DMS 273 (cell line): Measurements from ENCODE around the gene CACNA1E.
"Not testable (repeated sequence)": the region's sequence is repeated elsewhere in the genome, so short reads cannot be mapped to it uniquely, and the experiment has no call there.

Experiments
- DNase-seq: peaks from one replicate; lab custom pipeline; 2025; ENCODE audit not compliant: unreplicated experiment; lab: John Stamatoyannopoulos, UW

Gene CACNA1E

DNA sequence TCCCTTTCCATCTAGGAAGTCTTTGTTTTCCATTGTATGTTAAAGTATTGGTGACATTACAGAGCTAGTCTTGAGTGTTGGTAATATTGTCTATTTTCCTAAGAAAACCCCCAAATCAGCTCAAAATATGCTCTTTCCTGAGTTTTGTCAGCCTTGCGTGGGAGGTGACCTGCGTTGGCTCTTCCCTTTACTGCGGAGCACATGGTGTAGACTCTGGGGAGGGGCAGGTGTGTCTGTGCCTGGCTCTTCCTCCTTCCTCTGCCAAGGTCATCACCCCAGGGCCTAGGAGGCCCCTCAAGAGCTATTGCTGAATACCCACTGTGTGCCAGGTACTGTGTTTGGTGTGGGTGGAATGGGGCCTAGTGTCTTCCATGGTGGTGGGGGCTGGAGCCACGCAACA lies 33.4 kb downstream of the CACNA1E start:
- DNase-seq = no peak

GRCh38 chr1:181517181-181517875 lies 34.0 kb downstream of the CACNA1E start:
- no peak for DNase-seq

DNA sequence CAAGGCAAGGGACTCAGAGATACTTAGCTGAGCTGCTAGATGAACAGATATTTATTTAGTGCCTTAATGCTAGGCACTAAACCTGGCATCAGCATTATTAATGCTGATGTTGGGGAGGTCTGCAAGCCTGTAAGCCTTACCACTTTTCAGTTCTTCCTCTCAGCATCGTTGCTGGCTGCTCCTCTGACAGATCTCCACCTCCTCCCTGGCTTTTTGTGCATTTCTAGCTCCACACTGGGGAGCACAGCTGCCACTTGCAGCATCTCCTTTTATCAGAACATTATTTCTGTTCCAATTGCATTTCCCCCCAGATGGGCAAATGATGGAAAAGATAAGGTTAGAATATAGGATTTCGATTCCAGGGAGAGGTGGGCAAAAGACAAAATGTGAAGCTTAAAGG lies 34.8 kb downstream of the CACNA1E start:
- no peak for DNase-seq

DNA sequence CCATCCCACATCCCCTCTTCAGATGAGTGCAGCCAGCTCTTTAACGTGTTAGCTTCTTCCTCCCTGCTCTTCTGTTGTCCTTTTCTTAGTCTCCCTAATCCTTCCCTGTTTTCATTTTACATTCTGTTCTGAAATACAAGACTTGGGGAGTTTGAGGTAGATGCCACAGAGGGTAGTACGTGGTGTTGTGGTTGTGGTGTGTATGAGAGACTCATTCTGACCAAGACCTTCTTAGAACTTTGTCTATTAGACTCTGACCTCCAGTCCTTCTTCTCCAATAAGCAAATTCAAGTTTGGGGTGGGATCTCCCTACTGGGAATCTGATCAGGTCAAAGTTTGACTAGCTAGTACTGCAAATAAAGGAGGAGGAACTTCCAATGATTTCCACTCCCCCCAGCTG lies 39.5 kb downstream of the CACNA1E start:
- no peak for DNase-seq

DNA sequence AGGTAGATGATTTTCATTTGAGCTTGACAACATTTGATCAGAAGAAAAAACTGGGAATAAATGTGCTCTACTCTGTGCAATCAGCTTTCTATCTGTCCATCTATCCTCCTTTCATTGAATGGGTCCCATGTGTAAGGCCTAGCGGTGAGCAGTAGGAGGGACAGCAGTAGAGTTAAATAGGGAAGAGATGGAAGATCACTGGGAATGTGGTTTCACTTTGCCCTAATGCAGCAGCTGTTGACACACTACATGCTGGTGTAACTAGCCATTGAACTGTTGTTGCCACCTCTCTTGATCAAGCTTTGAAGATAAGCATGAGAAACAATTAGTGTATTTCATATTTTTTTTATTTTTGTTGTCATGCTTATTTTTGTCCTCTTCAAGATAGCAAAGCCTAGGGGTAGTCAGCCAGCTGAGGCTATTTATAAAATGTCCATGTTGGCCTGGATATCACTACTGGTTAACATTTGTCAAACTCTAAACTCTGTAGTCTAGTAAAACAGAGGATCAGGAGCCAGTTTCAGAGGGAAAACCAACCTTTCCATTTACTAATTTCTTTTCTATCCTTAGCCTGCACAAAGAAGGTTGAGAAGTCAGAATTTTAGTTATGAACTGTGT lies 41.9 kb downstream of the CACNA1E start:
- DNase-seq = no peak

DNA sequence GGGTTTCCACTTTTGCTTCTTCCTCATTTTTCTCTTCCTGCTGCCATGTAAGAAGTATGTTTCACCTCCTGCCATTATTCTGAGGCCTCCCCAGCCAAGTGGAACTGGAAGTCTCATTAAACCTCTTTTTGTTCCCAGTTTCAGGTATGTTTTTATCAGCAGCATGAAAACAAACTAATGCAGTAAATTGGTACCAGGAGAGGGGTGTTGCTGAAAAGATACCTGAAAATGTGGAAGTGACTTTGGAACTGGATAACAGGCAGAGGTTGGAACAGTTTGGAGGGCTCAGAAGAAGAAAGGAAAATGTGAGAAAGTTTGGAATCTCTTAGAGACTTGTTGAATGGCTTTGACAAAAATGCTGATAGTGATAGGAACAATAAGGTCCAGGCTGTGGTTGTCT lies 44.9 kb downstream of the CACNA1E start:
- not testable (repeated sequence) for DNase-seq

GRCh38 chr1:181531441-181531840 lies 48.1 kb downstream of the CACNA1E start:
- DNase-seq = no peak

DNA sequence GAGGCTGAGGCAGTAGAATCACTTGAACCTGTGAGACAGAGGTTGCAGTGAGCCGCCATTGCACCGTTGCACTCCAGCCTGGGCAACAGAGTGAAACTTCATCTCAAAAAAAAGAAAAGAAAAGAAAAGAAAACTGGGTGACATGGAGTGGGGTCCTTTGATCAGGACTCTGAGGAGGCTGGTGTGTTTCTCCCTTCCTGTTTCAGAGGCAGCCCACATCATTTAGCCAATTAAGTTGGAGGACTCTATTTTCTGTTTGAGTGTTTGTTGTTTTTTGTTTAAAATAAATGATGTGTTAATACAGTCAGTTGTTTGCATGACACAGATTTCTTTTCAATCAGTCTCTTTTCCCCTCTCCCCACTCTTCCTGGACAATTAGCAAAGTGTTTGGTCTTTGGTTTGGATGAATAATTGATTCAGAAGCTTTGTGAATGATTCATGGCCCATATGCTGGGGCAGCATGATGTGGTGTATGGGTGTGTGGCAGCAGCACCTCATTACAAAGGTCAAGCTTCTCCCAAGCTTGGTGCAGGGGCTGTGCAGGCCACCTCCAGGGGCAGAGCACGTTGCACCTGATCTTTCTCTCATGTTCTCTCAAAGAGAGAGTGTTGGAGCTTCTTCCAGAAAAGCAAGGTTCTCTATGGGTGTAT lies 48.8 kb downstream of the CACNA1E start:
- DNase-seq = no peak

GRCh38 chr1:181538836-181539235 lies 55.5 kb downstream of the CACNA1E start:
- no peak for DNase-seq

GRCh38 chr1:181541458-181541857 lies 58.1 kb downstream of the CACNA1E start:
- no peak for DNase-seq

DNA sequence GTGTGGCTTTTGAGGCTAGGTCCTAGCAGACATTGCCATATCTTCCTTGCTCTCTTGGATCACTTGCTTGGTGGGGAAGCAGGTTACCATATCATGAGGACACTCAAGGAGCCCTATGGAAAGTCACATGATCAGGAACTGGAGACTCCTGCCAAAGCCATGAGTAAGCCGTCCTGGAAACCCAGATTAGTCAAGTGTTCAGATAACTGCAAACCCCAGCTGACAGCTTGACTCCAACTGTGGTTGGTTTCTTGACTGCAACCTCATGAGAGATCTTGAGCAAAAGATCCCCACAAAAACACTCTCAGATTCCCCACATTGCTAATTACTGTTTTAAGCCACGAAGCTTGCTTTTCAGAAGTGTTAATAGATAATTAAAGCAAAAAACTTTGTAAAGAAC lies 58.6 kb downstream of the CACNA1E start:
- no peak for DNase-seq

DNA sequence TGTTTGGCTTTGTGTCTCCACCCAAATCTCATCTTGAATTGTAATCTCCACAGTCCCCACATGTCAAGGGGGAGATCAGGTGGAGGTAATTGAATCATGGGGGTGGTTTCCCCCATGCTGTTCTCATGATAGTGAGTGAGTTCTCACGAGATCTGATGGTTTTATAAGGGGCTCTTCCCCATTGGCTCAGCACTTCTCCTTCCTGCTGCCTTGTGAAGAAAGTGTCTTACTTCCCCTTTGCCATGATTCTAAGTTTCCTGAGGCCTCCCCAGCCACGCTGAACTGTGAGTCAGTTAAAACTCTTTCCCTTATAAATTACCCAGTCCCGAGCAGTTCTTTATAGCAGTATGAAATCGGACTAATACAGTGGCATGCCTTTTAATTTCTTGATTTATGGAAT lies 59.1 kb downstream of the CACNA1E start:
- not testable (repeated sequence) for DNase-seq

DNA sequence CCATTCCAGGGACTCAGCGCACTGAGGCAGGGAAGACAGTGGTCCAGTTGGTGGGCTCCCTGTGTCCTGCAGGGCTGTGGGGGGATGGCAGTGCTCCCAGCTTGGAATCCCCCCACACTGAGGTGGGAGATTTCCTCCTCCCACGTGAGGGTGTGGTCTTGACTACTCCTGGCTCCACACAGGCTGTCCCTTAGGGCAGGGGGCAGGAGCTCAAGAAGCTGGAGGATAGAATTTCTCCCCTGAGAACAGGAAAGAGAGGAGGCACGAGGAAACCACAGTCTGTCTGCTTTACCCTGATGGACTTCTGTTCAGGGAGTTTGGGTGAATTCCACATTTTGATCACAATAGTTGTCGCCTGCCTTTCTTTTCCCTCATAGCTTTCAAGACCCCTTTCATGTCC lies 62.1 kb downstream of the CACNA1E start:
- DNase-seq = no peak

- no peak for DNase-seq
These were observed 65.2 kb downstream of the CACNA1E start for GRCh38 chr1:181548497-181548896.

- DNase-seq = peak; percentile 23
These were observed 67.9 kb downstream of the CACNA1E start for GRCh38 chr1:181551249-181551648.

- DNase-seq = no peak
These were observed 68.4 kb downstream of the CACNA1E start for GRCh38 chr1:181551754-181552153.

- no peak for DNase-seq
These were observed 71.1 kb downstream of the CACNA1E start for GRCh38 chr1:181554465-181554864.

GRCh38 chr1:181556631-181557030 lies 73.3 kb downstream of the CACNA1E start:
- DNase-seq = no peak

DNA sequence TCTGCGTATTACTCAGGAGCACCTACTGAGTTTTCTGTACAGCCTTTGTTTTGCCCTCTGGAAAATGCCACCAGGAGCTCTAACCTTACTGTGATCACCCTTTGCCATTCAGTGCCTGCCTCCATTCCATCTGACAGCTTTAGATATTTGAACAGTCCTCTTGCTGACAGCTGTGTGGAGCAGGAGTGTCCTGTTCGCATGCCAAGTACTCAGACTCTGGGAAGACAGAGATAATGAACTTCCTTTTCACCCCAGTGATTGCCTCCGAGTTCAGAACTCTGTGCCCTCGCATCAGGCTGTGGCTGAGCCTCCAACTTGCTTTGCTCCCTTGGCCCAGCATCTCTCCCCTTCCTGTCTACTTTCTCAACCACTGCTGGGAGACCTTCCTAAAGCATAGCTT lies 74.0 kb downstream of the CACNA1E start:
- no peak for DNase-seq

DNA sequence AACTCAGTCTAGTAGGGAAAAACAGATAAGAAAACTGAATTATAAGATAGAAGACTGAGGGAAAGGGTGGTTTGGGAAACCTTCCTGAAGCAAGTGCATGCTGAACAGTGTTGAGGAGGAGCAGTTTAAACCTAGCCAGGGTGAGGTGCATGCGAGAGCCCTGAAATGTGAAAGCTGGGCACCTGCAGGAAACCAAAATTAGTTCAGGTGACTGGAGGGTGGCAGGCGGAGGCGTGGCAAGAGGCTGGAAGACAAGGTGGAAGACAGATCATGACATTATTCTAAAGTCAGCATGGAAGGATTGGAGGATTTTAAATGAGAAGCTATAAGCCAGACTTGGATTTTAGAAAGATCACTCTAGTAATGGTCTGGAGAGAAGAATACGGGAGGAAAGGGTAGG lies 75.1 kb downstream of the CACNA1E start:
- no peak for DNase-seq

DNA sequence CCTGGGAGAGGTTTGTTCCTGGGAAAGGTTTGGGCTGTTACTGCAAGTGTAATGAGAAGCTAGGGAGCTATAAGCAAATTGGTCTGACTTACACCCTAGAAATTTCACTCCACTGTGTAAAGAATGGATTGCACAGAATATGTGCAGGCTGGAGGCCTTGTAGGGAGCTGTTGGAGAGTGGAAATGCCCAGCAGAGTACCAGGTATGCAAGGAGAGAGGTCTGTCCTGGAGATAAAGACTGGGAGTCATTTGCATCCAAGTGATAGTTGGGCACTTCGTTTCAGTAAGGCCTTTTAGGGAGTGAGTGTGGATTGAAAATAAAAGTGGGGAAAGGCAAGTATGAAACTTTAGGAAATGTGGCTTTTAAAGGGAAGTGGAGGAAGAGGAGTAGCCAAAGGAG lies 75.8 kb downstream of the CACNA1E start:
- no peak for DNase-seq

DNA sequence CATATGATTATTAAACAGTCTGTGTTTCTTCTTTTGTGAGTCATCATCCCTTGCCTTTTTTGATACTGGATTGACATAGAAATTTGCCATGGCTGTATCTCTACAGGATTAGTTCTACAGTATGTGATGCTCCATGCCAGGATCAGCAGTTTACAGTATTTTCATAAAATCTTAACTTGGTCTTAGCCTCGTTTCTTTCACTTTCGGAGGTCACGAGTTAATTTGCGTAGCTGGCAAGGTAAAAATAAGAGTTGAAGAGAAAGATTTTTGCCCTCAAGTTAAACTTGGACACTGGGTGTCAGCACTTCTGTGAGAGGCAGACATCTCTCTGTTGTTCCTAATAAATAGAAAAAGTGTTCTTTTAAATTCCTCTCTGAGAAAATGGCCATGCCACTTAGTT lies 79.1 kb downstream of the CACNA1E start:
- DNase-seq = no peak
